ENCODE data around the gene ADCY9.

- TF ChIP-seq CTCF (IDR thresholded peaks at IDR 0.05) (no peak), POLR2A (IDR thresholded peaks at IDR 0.05) (no peak), POLR2AphosphoS5 (IDR thresholded peaks at IDR 0.05) (no peak)
Observed at GRCh38 chr16:4060009-4060408, 56.2 kb downstream of the ADCY9 start.
